ENCODE results near the gene NOXA1. TPM values are rescaled to one million over a fixed set of nuclear protein-coding genes. Genes with fewer than 3 reads are reported as not detected.
A peak's percentile ranks its signal among the peaks of the same experiment; 100 is the strongest.
"Not testable (repeated sequence)": the region's sequence is repeated elsewhere in the genome, so short reads cannot be mapped to it uniquely, and the experiment has no call there.

Gene NOXA1
- total RNA-seq, 8 experiments from 2014 or later = 0.13 to 2.1 (median 0.32) TPM

DNA sequence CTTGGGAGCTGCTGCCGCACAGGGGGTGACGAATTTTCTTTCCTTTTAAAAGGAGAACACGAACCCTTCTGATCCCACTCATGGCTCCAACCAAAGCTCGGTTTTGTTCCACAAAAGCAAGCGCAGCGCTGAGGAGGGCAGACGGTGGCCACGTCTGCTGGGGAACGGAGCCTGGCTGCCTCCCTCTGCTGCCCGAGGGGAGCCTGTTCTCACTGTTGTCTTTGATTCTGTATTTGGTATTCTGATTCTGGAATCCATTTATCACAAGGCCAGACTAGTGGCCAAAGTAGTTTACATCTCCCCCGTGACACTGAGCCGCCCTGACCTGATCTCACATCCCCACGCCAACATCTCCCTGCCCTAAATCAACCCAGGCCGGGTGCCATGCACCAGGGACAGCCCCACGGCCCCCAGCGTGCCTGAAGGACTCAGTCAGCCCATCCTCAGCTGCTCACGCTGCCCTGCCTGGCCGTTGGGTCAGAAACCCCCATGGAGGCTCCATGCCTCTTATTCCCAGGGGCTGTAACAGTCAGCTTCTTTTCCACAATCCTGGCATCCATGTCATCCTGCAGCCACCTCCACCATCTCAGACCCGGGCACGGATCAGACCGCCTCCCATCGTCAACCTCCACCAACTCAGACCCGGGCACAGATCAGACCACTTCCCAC, 42.7 kb downstream of the NOXA1 start:
- no peak overlapping the region for H3K27ac ChIP-seq
- H3K4me1 ChIP-seq (replicated peaks in 1 of 2) = no peaks in the 10 kb centered on the region
- no peak overlapping the region for H3K4me3 ChIP-seq
- in situ Hi-C loops (cut with MboI; ENCODE audit: low pct_unique_long_range_greater_than_20kb in 2 of 9, low sequenced_read_pairs in 9 of 9, unreplicated experiment in 9 of 9) = no loop called here
- 10 to 100% (median 85%) methylated on average over 1 to 4 of the region's 23 CpGs; no CpG with 5 or more reads in 4 of the 10 experiments for WGBS, 10 experiments
- no peak for ATAC-seq (replicated peaks in 6 of 8)

DNA sequence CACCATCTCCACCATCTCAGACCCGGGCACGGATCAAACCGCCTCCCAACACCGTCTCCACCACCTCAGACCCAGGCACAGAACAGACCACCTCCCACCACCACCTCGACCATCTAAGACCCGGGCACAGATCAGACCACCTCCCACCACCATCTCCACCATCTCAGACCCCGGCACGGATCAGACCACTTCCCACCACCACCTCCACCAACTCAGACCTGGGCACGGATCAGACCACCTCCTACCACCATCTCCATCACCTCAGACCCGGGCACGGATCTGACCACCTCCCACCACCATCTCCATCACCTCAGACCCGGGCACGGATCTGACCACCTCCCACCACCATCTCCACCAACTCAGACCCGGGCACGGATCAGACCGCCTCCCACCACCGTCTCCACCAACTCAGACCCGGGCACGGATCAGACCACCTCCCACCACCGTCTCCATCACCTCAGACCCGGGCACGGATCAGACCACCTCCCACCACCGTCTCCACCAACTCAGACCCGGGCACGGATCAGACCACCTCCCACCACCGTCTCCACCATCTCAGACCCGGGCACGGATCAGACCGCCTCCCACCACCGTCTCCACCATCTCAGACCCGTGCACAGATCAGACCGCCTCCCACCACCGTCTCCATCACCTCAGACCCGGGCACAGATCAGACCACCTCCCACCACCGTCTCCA, 43.3 kb downstream of the NOXA1 start:
- ATAC-seq (replicated peaks in 6 of 8); H3K4me1 ChIP-seq (replicated peaks in 1 of 2); H3K27ac ChIP-seq; H3K4me3 ChIP-seq; in situ Hi-C loops (cut with MboI; ENCODE audit: low pct_unique_long_range_greater_than_20kb in 2 of 9, low sequenced_read_pairs in 9 of 9, unreplicated experiment in 9 of 9): not testable (repeated sequence)
- WGBS, 10 experiments = 51 to 100% (median 83%) methylated on average over 1 to 8 of the region's 35 CpGs; no CpG with 5 or more reads in 5 of the 10 experiments

DNA sequence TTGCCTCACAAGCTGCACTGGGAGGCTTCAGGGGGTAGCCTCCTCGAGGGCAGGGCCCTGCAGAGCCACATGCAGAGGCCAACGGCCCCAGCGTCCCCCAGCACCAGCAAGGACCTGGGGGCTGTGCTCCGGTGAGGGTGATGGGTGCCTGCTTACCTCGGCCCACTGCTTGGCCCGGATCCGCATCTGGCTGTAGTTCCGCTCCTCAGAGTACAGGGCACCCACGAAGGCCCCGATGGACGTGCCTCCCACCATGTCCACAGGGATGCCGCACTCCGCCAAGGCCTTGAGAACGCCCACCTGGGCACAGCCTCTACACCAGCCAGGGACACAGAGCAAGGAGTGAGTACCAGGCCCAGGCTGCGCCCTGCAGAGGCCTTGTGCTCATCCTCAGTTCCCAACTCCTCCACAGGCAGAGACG, 44.0 kb downstream of the NOXA1 start:
- H3K4me3 ChIP-seq = no peak overlapping the region
- in situ Hi-C loops (cut with MboI; ENCODE audit: low pct_unique_long_range_greater_than_20kb in 2 of 9, low sequenced_read_pairs in 9 of 9, unreplicated experiment in 9 of 9) = no loop called here
- H3K4me1 ChIP-seq (replicated peaks in 1 of 2) = no peaks in the 10 kb centered on the region
- WGBS, 10 experiments = no CpG with 5 or more reads among the region's 16 CpGs
- H3K27ac ChIP-seq = no peak overlapping the region
- ATAC-seq (replicated peaks in 6 of 8) = no peak

DNA sequence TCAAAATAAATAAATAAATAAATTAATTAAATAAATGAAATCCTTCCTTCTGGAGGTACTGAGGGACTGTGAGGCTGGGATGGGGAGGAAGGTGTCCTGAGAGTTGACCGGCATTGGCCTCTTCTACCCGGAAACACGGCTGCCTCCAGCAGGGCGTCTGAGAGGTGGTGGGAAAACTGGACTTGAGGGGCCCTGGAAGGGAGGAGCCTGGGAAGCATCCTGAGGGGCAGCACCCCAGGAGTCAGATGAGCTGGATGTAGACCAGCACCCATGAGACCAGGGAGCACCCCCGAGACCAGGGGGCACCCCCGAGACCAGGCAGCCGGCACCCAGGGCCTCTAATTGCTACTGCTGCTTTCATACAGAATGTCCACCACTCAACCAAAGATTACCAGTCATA, 44.7 kb downstream of the NOXA1 start:
- 80 to 93% (median 91%) methylated on average over 1 to 4 of the region's 7 CpGs; no CpG with 5 or more reads in 6 of the 10 experiments for WGBS, 10 experiments
- in situ Hi-C loops (cut with MboI; ENCODE audit: low pct_unique_long_range_greater_than_20kb in 2 of 9, low sequenced_read_pairs in 9 of 9, unreplicated experiment in 9 of 9) = no loop called here
- Histone ChIP-seq H3K4me3 (no peak overlapping the region), H3K27ac (no peak overlapping the region), H3K4me1 (replicated peaks in 1 of 2) (no peaks in the 10 kb centered on the region)
- no peak for ATAC-seq (replicated peaks in 6 of 8)

GRCh38 chr9:137470785-137471184, 47.6 kb downstream of the NOXA1 start:
- Histone ChIP-seq H3K4me1 (replicated peaks in 1 of 2) (no peaks in the 10 kb centered on the region), H3K4me3 (no peak overlapping the region), H3K27ac (no peak overlapping the region)
- in situ Hi-C loops (cut with MboI; ENCODE audit: low pct_unique_long_range_greater_than_20kb in 2 of 9, low sequenced_read_pairs in 9 of 9, unreplicated experiment in 9 of 9) = no loop called here
- ATAC-seq (replicated peaks in 6 of 8) = no peak
- 21 to 100% (median 82%) methylated on average over 1 to 7 of the region's 7 CpGs; no CpG with 5 or more reads in 1 of the 10 experiments for WGBS, 10 experiments

- Histone ChIP-seq H3K27ac (no peak overlapping the region), H3K4me1 (replicated peaks in 1 of 2) (no peaks in the 10 kb centered on the region), H3K4me3 (no peak overlapping the region)
- no peak for ATAC-seq (replicated peaks in 6 of 8)
- in situ Hi-C loops (cut with MboI; ENCODE audit: low pct_unique_long_range_greater_than_20kb in 2 of 9, low sequenced_read_pairs in 9 of 9, unreplicated experiment in 9 of 9) = no loop called here
- WGBS, 10 experiments = 80 to 100% (median 87%) methylated on average over 1 to 15 of the region's 18 CpGs; no CpG with 5 or more reads in 4 of the 10 experiments
Observed at GRCh38 chr9:137474271-137474670, 51.1 kb downstream of the NOXA1 start.

GRCh38 chr9:137475666-137476065, 52.5 kb downstream of the NOXA1 start:
- 0 to 100% (median 49%) methylated on average over 1 to 3 of the region's 3 CpGs; no CpG with 5 or more reads in 1 of the 10 experiments for WGBS, 10 experiments
- no peak for ATAC-seq (replicated peaks in 6 of 8)
- no peaks in the 10 kb centered on the region for H3K4me1 ChIP-seq (replicated peaks in 1 of 2)
- no peak overlapping the region for H3K4me3 ChIP-seq
- no peak overlapping the region for H3K27ac ChIP-seq
- in situ Hi-C loops (cut with MboI; ENCODE audit: low pct_unique_long_range_greater_than_20kb in 2 of 9, low sequenced_read_pairs in 9 of 9, unreplicated experiment in 9 of 9) = no loop called here

DNA sequence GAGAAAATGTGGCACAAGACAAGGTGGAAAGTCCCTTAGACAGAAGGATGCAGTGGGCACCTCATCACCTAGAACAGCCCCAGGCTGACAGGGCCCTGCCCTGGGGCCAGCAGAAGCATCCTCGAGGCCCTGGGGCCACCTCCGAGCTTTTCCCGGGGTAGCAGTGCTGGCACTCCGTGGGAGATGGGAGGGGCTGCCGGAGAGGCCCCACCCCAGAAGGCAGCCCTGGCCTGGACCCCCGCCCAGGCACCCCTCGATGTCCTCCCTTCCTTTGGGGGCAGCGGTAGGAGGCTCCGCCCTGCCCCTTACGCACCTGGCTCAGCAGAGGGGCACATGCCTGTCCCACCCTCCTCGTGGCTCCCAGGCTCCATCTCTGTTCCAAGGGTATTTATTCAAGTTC, 53.7 kb downstream of the NOXA1 start:
- Histone ChIP-seq H3K4me1 (replicated peaks in 1 of 2) (no peaks in the 10 kb centered on the region), H3K27ac (no peak overlapping the region), H3K4me3 (no peak overlapping the region)
- ATAC-seq (replicated peaks in 6 of 8) = no peak
- in situ Hi-C loops (cut with MboI; ENCODE audit: low pct_unique_long_range_greater_than_20kb in 2 of 9, low sequenced_read_pairs in 9 of 9, unreplicated experiment in 9 of 9) = no loop called here
- 100% methylated on average over 5 of the region's 11 CpGs; no CpG with 5 or more reads in 9 of the 10 experiments for WGBS, 10 experiments

DNA sequence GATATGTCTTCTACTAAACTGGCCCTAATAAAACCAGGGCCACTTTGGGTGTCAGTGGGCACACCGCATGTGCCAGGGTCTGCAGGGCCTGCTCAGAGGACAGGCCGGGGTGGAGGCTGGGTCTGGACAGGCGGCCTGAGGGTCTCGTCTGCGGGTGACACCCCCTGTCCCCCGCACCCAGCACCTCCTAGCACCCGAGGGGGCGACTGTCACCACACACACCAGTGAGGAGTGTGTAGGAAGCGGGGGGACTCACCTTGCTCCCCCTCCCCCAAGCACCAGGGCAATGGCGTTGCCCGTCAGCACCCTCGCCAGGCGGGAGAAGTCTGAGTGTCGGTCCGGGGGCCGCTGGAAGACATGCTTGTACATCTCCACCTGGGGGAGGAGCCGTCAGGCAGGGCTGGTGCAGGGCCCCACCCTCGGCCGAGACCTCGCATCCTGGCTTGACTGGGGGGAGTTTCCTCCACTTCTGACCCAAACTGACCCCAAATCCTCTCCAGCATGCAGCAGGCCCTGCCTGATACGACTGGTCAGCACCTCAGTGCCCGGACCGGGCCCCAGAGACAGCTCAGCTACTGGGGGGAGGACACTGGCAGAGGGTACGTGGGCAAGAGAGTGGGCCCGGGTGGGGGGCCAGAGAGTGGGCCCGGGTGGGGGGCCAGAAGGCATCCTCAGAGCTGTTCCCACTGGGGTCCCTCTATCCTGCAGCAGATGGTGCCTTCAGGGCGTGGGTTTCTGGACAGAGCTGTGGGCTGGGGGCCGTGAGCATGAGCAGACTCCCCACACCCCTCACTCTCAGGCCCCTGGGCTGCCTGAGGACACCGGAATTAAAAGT, 54.8 kb downstream of the NOXA1 start:
- Histone ChIP-seq H3K4me3 (no peak overlapping the region), H3K27ac (no peak overlapping the region), H3K4me1 (replicated peaks in 1 of 2) (peaks cover 0 to 3% of the 10 kb centered on the region in 2 donors)
- WGBS, 10 experiments = 80 to 100% methylated on average over 1 of the region's 29 CpGs; no CpG with 5 or more reads in 8 of the 10 experiments
- in situ Hi-C loops (cut with MboI; ENCODE audit: low pct_unique_long_range_greater_than_20kb in 2 of 9, low sequenced_read_pairs in 9 of 9, unreplicated experiment in 9 of 9) = no loop called here
- ATAC-seq (replicated peaks in 6 of 8) = peak in 3 of 8 experiments; percentile 15 to 22 (median 22)

- 80% methylated on average over 2 of the region's 11 CpGs; no CpG with 5 or more reads in 9 of the 10 experiments for WGBS, 10 experiments
- in situ Hi-C loops (cut with MboI; ENCODE audit: low pct_unique_long_range_greater_than_20kb in 2 of 9, low sequenced_read_pairs in 9 of 9, unreplicated experiment in 9 of 9) = no loop called here
- ATAC-seq (replicated peaks in 6 of 8) = peak in 2 of 8 experiments; percentile 9 to 20
- H3K4me1 ChIP-seq (replicated peaks in 1 of 2) = peaks cover 0 to 3% of the 10 kb centered on the region in 2 donors
- H3K4me3 ChIP-seq = no peak overlapping the region
- H3K27ac ChIP-seq = no peak overlapping the region
Observed at GRCh38 chr9:137478613-137478961, 55.4 kb downstream of the NOXA1 start.

- ATAC-seq (replicated peaks in 6 of 8) = peak in 5 of 8 experiments; percentile 35 to 49 (median 42)
- peaks cover 0 to 3% of the 10 kb centered on the region in 2 donors for H3K4me1 ChIP-seq (replicated peaks in 1 of 2)
- 0 to 80% (median 67%) methylated on average over 1 to 17 of the region's 36 CpGs; no CpG with 5 or more reads in 3 of the 10 experiments for WGBS, 10 experiments
- in situ Hi-C loops (cut with MboI; ENCODE audit: low pct_unique_long_range_greater_than_20kb in 2 of 9, low sequenced_read_pairs in 9 of 9, unreplicated experiment in 9 of 9) = no loop called here
- H3K27ac ChIP-seq = no peak overlapping the region
- H3K4me3 ChIP-seq = no peak overlapping the region
Observed at GRCh38 chr9:137478962-137479861, 56.0 kb downstream of the NOXA1 start.
